Activated CD8-positive, alpha-beta memory T cell treated with anti-CD3 and anti-CD28 coated beads, Interleukin-2, amount 50 U/mL, for 24 hours (primary cell): ENCODE measurements around the gene GALNT9.
"Not testable (repeated sequence)": the region's sequence is repeated elsewhere in the genome, so short reads cannot be mapped to it uniquely, and the experiment has no call there.

Experiments
- DNase-seq: peaks from one replicate; pipeline ENCODE4 v3.0.0-alpha.2; 2020; ENCODE audit errors: extremely low read depth

GALNT9 gene

GRCh38 chr12:132279930-132280329, 49.5 kb downstream of the GALNT9 start:
- DNase-seq = no peak

GRCh38 chr12:132279184-132279889, 50.1 kb downstream of the GALNT9 start:
- no peak for DNase-seq

GRCh38 chr12:132278401-132279183, 50.8 kb downstream of the GALNT9 start:
- DNase-seq = no peak

GRCh38 chr12:132277949-132278348, 51.4 kb downstream of the GALNT9 start:
- DNase-seq = no peak

- no peak for DNase-seq
These were observed 51.9 kb downstream of the GALNT9 start for GRCh38 chr12:132277374-132277941.

- DNase-seq = no peak
These were observed 52.5 kb downstream of the GALNT9 start for GRCh38 chr12:132276827-132277373.

GRCh38 chr12:132276066-132276826, 53.1 kb downstream of the GALNT9 start:
- no peak for DNase-seq

- no peak for DNase-seq
These were observed 53.8 kb downstream of the GALNT9 start for GRCh38 chr12:132275631-132276030.

- no peak for DNase-seq
These were observed 54.3 kb downstream of the GALNT9 start for GRCh38 chr12:132275110-132275531.

GRCh38 chr12:132273992-132274334, 55.4 kb downstream of the GALNT9 start:
- no peak for DNase-seq

GRCh38 chr12:132272711-132273110, 56.7 kb downstream of the GALNT9 start:
- no peak for DNase-seq

GRCh38 chr12:132271755-132272092, 57.7 kb downstream of the GALNT9 start:
- no peak for DNase-seq

- DNase-seq = no peak
These were observed 58.2 kb downstream of the GALNT9 start for GRCh38 chr12:132270969-132271754.

GRCh38 chr12:132270516-132270915, 58.9 kb downstream of the GALNT9 start:
- no peak for DNase-seq

- no peak for DNase-seq
These were observed 60.0 kb downstream of the GALNT9 start for GRCh38 chr12:132269271-132269968.

- DNase-seq = no peak
These were observed 60.7 kb downstream of the GALNT9 start for GRCh38 chr12:132268674-132269073.

GRCh38 chr12:132267873-132268272, 61.5 kb downstream of the GALNT9 start:
- no peak for DNase-seq

- DNase-seq = no peak
These were observed 62.6 kb downstream of the GALNT9 start for GRCh38 chr12:132266802-132267201.

- DNase-seq = no peak
These were observed 63.0 kb downstream of the GALNT9 start for GRCh38 chr12:132266370-132266769.

GRCh38 chr12:132265822-132266221, 63.6 kb downstream of the GALNT9 start:
- DNase-seq = not testable (repeated sequence)
